Fibroblast of mammary gland (primary cell): Measurements from ENCODE around the gene PGLYRP2.

Source experiments
- DNase-seq: peaks from one replicate; pipeline ENCODE4 v3.0.0-alpha.2; 2010; ENCODE audit warnings: low read depth
- H3K4me3 ChIP-seq: 2 replicates; pipeline ENCODE4 v1.5.1; 2011; ENCODE audit warnings: low read depth, mild to moderate bottlenecking, low read length, moderate library complexity; ENCODE audit not compliant: control insufficient read depth
- TF ChIP-seq, protein P1 (sequence below): conservative IDR thresholded peaks from 2 replicates; pipeline ENCODE4 v1.5.1; 2011; ENCODE audit warnings: low read depth, low read length, inconsistent platforms; ENCODE audit not compliant: control insufficient read depth, insufficient read depth

PGLYRP2 gene

DNA sequence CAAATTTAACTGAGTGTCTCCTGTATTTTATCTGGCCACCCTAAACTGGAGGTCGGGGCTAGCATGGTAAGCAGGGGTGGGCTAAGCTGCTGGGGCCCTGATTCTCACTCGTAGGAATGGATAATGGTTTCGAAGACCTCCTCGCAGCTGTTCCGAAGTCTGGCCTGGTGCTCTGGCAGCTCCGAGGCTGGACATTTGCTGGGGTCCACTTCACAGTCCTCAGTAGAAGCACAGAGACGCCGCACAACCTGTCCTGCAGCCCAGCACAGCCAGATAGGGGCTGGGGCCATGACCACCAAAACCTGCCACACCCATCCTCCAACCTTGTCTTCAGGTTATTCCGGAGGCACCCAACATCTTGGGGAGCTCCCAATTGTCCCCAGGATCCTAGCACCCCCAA, 23.3 kb downstream of the PGLYRP2 start:
- H3K4me3 ChIP-seq = no peak overlapping the region
- DNase-seq = no peak
- TF ChIP-seq, protein P1, sequence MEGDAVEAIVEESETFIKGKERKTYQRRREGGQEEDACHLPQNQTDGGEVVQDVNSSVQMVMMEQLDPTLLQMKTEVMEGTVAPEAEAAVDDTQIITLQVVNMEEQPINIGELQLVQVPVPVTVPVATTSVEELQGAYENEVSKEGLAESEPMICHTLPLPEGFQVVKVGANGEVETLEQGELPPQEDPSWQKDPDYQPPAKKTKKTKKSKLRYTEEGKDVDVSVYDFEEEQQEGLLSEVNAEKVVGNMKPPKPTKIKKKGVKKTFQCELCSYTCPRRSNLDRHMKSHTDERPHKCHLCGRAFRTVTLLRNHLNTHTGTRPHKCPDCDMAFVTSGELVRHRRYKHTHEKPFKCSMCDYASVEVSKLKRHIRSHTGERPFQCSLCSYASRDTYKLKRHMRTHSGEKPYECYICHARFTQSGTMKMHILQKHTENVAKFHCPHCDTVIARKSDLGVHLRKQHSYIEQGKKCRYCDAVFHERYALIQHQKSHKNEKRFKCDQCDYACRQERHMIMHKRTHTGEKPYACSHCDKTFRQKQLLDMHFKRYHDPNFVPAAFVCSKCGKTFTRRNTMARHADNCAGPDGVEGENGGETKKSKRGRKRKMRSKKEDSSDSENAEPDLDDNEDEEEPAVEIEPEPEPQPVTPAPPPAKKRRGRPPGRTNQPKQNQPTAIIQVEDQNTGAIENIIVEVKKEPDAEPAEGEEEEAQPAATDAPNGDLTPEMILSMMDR = no peak

DNA sequence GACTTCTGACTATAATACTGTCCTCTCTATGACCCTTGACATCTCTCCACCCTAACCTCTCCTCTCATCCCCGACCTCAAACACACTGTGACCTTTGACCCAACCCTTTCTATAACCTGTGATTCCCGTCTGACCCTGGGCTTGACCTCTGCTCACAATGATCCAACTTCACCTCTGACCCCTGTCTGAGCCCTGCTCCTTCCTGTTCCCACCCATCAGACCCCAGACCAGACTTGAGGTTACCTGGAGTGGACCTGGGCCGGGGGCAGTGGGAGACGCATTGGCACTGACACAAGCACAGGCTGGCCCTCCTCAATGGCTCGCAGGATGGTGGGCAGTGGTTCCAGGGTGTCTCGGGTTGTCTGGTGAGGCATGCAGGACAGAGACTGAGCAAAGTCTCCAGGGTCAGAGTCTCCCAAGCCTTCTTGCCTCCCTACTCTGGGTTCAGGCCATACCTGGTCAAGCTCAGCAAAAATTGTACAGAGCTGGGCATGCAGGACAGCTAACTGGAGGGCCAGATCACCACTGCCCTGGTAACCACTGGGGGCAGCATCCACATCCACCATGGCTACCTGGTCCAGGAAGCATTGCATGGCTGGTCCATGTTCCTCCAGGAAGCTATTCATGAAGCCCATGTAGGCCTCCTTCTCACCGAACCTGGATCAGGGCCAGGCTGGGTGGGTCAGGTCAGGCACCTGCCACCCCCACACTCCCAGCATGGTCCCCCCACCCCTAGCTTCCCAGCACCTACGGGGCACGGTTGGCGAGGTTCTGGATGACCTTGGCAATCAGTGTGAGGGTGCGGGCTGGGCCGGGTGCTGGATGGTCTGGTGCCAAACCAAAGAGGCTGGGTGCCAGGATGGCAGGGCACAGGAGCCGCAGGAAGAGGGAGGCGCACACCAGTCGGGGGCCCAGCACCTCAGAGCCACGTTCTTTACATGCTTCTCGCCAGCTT, 25.1 kb downstream of the PGLYRP2 start:
- TF ChIP-seq, protein P1 = peak; percentile 23
- DNase-seq = no peak
- H3K4me3 ChIP-seq = no peak overlapping the region

DNA sequence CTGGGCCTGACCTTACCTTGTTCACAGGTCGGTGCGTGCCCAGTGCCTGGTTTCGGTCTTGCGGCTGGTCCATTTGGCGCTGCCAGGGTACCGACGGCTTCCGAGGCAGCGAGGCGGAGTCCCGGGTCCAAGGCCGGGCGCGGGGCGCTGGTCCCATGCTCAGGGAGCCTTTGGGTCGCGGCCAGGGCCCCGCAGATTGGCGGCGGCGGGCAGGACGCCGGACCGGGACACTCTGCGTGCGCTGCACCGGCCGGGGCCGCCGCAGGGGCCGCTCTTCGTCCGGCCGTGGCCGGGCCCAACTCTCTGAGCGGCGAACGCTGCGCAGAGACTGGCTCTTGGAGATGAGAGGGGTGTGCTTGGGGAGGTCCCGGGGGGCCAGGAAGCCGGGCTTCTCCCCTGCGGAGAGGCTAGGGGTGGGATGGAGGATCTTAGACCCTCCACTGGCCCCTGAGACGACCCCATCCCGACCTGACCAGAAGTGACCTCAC, 26.2 kb downstream of the PGLYRP2 start:
- peak overlapping the region; percentile 35 for H3K4me3 ChIP-seq
- no peak for DNase-seq
- TF ChIP-seq, protein P1 = no peak

GRCh38 chr19:15452111-15453047, 26.9 kb downstream of the PGLYRP2 start:
- TF ChIP-seq, protein P1 = no peak
- peak overlapping the region; percentile 35 for H3K4me3 ChIP-seq
- peak; percentile 82 for DNase-seq

- DNase-seq = no peak
- no peak overlapping the region for H3K4me3 ChIP-seq
- TF ChIP-seq, protein P1 = no peak
Observed at GRCh38 chr19:15450528-15450890, 28.8 kb downstream of the PGLYRP2 start.
